NCI-H1417 treated with DMSO at 0.1 percent for 48 hours (cell line): ENCODE data around the gene PSME1.

Experiments
- DNase-seq: peaks from one replicate; lab custom pipeline; 2025; lab: John Stamatoyannopoulos, UW

PSME1 gene

DNA sequence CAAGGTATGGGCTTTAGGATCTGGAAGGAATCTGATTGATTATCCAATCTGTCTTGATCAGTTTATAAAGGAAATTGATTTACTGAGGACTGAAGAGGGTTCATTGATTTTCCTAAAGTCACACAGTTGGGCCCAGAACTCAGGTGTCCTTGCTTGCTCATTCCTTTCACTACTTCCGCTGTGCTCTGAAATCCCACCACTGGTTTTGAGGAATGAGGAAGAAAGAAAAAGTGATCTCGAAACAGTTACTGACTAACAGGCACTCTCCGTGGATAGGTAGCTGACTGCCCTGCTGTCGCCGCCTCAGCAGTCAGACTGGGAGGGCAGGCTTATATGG lies 5.6 kb upstream of the PSME1 start, which contains the start of gene FITM1:
TSS of gene FITM1 (plus strand) at position 280 of the 337 bp plus-strand sequence. CDS start 905 bp downstream, outside the sequence.
- DNase-seq = no peak

DNA sequence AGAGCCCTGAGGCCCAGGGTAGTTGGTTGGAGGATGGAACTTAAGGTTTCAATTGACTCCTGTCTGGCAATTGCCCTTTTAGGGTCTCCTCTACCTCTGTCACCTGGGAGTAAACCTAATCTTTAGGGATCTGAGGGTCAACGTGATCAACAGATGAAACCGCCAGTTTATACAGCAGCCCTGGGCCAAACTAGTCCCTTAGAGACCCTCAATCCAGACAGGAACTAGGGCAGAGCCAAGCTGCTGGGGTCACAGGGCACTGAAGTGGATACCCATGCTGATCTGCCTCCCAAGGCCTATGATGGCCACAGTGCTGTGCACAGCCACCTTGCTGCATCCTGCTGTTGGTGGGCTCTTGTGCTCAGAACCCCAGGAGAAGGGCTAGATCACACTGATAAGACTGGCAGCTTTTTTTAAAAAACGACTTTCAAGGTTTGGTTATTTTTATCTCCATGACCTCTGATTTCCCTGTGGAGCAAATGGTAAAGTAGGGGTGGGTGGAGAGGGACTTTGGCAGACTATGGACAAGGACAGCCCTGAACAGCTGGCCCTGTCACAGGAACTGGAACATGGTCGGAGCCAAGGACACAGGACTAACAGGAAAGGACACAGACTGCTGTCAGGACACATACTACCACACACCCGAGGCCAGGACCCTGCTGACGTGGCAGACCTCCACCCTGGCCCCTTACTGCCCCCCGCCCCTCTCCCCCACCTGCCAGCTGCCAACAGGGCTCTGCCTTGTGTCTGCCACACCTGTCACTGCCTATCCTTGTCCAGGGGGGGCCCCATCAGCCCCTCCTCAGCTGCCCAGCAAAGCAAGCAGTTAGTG lies 5.1 kb upstream of the PSME1 start:
- no peak for DNase-seq

DNA sequence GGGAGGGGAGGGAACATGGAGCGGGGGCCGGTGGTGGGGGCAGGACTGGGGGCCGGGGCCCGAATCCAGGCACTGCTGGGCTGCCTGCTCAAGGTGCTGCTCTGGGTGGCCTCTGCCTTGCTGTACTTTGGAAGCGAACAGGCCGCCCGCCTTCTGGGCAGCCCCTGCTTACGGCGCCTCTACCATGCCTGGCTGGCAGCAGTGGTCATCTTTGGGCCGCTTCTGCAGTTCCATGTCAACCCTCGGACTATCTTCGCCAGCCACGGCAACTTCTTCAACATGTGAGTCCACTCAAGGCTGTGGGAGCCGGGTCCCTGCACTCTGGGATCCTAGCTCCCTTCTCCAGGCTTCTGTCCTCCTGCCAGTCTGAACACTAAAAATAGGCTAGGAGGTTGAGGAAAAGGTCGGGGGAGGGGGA lies 4.4 kb upstream of the PSME1 start:
- no peak for DNase-seq

DNA sequence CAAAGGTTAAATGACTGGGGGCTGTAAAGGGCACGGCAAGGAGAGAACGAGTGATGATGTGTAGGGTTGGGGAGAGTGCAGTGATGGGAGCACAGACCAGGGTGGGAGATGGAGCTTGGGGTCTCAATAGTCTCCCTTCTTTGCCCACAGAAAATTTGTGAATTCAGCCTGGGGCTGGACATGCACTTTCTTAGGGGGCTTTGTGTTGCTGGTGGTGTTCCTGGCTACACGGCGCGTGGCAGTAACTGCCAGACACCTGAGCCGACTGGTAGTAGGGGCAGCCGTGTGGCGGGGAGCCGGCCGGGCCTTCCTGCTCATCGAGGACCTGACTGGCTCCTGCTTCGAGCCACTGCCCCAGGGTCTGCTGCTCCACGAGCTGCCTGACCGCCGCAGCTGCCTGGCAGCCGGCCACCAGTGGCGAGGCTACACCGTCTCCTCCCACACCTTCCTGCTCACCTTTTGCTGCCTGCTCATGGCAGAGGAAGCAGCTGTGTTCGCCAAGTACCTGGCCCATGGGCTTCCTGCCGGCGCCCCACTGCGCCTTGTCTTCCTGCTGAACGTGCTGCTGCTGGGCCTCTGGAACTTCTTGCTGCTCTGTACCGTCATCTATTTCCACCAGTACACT lies 3.8 kb upstream of the PSME1 start:
- no peak for DNase-seq

DNA sequence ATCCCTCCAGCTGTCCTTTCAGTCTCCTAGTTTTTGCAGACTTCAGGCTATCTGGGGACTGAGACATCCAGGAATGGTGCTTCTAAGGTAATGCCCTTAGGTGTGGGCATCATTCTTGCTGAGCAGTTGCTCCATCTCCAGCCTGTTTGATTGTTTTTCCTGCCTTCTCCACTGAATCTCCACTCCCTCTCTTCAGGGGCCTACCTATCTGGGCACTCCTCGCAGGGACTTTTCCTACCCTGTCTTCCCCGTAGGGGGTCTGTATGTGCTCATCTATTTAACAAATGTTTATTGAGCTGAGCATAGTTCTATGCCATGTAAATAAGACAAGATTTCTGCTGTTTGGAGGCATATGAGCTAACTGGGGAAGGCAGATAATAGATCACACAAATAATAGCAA lies 3.0 kb upstream of the PSME1 start:
- no peak for DNase-seq

DNA sequence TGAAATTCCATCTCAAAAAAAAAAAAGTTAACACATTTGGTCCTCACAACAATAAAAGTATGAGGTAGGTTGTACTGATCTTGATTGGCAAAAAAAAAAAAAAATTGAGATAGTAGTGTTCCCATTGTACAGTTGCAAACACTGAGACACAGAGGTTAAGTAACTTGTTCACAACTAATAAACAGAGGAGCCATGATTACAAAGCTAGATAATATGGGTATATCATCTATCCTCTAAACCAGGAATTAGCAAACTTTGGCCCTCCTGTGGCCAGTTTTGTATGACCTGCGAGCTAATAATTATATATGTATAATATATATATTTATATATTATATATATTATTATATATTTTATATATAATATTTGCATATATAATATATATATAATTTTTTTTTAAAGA lies 2.3 kb upstream of the PSME1 start:
- no peak for DNase-seq

DNA sequence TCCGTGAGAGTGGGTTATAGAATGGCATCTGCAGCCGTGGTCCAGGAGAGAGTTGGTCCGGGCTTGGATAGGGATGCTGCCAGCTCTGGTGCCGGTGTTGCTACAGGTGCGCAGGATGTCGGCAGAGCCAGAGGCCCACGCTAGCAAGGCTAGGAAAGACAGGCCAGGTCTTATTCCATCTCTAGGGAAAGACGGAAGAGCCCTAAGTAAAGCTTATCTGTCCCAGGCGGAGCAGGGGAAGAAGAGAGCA lies 485 bp upstream of the PSME1 start:
- no peak for DNase-seq

DNA sequence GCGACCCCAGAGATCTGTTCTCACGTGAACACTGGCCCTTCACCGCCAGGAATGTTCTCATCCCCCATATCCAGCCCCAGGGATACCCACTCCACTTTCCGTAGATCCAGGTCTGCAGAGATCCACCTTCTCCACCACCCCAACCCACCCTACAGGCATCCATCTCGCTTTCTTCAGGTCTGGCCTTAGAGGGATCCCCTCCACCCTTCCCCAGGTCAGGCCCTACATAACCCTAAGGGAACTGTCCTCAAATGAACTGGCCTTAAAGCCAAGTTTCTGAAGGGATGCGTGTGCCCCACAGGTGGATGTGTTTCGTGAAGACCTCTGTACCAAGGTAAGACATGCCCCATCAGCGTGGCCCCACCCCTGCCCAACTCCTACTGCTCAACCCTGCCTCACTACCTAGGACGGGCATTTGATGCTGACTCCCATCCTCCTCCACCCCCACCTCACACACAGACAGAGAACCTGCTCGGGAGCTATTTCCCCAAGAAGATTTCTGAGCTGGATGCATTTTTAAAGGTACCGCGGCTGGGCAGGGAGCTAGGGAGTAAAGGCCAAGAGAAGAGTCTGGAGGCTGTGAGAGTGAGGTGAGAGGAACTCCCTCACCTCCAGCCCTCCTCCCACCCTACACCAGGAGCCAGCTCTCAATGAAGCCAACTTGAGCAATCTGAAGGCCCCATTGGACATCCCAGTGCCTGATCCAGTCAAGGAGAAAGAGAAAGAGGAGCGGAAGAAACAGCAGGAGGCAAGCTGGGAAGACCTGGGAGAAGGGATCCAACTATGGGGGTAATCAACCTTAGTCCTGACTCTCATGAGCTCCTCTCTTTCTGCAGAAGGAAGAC lies 912 bp downstream of the PSME1 start:
- DNase-seq = no peak

DNA sequence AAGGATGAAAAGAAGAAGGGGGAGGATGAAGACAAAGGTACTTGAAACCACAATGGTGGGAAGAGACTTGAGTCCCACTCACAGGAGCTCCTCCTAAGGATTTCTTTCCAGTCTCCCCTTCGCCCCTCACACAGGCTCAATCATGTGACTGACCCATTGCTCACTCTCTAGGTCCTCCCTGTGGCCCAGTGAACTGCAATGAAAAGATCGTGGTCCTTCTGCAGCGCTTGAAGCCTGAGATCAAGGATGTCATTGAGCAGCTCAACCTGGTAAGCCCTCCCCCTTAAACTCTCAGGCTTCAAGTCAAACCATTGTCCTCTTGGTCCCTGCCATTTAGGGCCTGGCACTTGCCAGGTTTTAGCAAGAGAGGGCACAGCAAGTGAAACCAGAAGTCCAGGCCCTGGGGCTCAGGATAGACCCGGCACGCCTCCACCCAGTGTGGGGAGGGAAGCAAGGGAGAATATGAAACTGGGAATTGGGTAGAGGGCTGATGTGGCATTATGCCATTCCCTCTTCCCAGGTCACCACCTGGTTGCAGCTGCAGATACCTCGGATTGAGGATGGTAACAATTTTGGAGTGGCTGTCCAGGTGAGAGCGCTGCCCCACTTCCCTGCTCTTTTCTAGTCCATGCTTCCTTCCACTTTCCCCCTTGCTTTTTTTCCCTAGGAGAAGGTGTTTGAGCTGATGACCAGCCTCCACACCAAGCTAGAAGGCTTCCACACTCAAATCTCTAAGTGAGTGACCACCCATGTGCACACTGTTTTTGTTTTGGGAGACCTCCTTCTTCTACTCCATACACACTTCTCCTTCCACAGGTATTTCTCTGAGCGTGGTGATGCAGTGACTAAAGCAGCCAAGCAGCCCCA lies 1.8 kb downstream of the PSME1 start:
- DNase-seq = no peak

DNA sequence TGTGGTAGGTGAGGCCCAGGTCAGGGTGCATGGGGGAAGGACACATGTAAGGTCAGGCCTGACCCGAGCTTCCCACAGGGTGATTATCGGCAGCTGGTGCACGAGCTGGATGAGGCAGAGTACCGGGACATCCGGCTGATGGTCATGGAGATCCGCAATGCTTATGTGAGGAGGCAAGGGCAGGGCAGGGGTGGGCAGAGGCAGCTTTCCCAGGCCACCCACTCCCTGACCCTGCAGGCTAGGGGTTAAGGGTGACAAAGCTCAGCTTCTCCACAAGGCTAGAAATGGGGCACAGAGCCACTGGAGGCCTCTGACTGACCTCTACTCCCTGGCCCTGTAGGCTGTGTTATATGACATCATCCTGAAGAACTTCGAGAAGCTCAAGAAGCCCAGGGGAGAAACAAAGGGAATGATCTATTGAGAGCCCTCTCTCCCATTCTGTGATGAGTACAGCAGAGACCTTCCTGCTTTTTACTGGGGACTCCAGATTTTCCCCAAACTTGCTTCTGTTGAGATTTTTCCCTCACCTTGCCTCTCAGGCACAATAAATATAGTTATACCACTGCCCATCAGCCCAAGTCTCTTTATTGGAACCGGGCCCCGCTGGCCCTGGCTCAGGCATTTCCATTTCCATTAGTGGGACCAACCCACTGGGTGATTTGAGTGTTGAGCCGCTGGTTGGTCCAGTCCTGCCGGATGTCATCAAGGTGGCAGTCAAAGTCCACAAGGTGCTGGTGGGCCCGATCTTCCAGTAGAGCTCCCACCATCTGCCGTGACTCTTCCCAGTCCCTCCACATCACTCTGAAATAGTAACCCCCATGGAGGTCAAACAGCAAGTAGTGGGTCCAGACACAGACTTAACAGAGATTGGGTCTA lies 2.6 kb downstream of the PSME1 start:
- no peak for DNase-seq

DNA sequence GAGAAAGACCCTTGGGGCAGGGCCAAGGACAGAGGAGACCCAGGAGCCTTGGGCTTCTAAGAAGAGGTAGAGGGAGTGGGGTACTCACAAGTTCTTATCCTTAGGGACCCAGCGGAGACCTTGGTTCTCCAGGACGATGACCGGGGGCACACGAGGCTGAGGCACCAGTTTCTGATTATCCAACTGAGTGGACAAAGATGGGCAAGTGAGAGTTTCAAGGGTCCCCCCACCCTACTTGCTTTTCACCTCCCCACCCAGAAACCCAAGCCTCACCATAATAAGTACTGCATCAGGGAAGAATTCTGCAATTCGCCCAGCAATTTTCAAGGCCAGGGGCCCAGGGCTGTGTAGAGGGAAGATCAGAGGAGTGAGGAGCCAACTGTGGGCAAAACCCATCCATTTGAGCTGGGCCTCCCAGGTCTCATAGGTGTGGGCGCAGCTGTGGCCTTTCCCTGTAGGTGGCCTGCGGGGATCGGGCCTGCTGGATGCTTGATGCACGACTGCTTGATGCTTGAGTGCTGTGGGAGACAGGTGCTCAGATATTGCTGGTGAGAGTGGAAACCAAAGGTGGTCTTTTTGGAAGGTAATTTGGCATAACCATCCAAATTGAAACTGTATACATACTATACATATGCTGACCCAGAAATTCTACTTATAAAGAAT lies 3.4 kb downstream of the PSME1 start:
- no peak for DNase-seq

DNA sequence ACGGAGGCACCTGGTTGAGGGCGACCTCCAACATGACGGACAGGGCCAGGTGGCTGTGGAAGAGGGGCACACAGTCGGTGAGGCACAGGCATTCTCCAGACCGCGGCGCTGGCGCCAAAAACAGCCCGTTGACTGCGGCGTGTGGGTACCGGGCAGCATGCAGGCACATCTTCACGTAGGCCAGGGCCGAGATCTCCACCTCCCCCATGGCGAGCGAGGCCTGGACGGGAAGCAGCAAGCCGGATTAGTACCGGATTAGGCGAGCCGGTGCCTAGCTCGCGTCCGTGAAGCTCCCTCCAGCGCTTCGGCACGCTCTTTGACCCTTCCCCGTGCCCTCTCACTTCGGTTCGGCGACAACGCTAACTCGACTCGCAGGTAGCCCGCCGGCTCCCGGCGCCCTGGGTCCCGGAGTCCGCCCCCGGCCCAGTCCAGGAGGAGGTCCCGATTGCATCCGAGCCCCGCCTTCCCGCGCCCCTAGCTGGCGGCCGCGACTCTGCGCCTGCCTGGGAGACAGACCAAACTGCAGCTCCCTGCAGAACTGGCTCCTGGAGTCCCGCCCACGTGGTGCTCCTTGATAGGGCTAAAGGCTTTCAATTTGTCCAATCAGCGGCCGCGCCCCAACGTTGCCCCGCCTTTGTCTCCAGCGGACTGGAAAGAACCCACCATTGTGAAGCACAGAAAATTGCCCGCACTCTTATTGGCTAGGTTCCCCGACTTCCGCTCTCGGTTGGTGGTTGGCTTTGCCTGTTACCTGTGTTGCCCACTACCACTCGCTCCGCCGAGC lies 5.3 kb downstream of the PSME1 start, which contains the start of gene EMC9:
TSS of gene EMC9 (minus strand) at position 495 of the 784 bp plus-strand sequence. CDS start at position 208, 287 bp downstream.
- DNase-seq = peak; percentile 98

DNA sequence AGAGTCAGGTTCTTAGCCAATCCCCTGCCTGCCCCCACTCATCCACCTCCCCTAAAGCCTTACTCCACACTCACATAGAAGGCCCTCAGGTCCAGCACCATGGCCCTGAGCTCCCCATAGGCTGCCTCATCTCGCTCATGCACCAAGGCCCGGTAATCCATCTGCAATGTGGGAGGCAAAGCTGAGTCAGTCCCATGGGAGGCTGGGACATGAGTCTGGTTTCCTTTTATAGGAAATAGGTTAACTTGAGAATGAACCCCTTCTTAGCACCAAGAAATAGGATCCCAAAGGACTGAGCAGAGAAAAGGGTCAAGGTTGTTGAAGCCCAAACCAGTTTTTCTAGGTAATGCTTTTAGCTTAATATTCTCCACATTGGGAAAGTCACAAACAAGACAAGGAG lies 7.5 kb downstream of the PSME1 start:
- no peak for DNase-seq

DNA sequence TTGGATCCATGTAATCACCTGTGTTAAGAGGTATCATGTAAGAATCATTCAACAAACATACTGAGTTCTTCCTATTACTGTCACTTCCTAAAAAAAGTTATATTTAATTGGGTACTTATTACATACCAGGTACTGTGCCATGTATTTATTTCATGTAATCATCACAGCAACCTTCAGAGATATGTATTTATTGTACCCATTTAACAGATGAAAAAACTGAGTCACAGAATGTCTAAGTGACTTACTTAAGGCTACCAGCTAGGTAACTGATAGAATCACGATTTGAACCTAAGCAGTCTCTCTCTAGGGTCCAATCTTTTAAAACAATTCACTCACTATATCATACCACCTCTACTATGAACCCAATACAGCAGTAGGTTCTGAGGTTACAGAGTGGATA lies 8.5 kb downstream of the PSME1 start:
- no peak for DNase-seq

DNA sequence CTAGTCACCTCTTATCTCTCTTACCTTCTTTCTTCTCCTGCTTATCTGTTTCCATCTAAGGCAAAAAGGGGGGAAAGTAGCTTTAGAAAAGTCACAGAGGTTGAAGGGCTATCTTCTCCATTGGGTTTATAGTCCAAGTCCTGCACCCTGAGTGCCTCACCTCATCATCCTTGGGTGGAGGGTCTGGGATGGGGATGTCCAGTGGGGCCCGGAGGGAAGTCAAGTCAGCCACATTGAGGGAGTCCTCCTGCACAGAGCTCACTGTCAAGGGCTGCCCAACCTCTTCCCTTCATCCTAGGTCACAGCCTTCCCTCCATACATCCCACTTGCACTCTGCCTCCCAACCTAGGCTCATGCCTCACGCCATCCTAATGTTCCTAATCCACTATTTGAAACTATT lies 9.2 kb downstream of the PSME1 start:
- DNase-seq = no peak

DNA sequence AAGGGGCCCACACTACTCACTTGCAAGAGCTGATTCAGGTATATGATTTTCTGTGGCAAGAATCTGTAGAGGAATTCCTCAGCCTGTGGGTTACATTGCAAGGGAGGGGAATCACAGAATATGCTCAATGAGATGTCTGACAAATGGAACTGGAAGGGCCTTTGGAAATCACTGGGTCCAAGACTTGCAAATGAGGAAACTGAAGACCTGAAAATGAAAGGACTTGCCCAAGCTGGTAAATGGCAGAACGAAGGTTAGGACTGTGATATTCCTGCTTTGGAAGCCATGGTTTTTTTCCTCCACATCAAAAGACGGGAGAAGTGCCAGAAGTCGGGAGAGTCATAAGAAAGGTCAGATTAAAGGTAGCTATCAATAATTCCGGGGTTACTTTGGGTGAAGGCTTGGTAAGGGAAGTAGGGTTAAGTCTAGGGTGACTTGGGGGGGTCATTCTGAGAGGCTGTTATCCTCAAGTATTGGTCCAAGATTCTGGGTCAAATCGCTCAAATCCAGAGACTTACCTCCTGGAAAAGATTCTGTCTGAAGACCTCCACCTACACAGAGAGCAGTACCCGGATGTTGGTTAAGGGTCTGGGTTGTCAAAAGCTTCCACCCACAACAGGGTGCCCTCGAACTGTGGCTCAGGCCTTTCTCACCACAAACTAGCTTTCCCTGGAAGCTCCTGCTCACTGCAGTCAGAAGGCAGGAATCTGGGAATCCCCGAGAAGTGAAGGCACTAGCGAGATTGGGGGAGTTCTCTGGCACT lies 9.9 kb downstream of the PSME1 start:
- DNase-seq = no peak

DNA sequence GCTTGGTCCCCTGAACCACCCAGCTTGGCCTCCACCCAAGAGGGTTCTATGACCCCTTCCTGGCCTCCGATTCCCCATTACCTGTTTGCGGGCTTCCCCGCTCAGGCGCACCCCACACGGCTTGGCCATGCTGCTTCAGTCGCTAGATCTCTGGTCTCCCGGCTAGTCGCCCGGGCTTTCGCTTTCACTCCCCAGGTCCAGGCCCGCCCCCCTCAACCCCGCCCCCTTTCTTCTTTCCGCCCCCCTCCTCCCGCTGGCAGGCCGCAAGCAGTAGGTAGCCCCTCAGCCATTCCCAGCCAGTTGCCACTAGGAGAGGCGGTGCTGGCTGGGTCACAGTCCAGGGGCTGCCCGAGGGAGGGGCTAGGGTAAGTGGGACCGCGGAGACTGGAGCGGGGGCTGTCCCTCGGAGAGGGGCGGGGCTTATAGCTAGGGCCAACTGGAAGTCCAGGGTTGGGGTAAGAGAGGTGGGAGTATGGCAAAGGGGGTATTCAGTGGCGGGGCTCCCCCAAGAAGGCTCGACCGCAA lies 10.5 kb downstream of the PSME1 start, which contains the start of gene PSME2:
TSS of gene PSME2 (minus strand) at position 158 of the 525 bp plus-strand sequence. CDS start at position 129, 29 bp downstream.
- DNase-seq = peak; percentile 89

DNA sequence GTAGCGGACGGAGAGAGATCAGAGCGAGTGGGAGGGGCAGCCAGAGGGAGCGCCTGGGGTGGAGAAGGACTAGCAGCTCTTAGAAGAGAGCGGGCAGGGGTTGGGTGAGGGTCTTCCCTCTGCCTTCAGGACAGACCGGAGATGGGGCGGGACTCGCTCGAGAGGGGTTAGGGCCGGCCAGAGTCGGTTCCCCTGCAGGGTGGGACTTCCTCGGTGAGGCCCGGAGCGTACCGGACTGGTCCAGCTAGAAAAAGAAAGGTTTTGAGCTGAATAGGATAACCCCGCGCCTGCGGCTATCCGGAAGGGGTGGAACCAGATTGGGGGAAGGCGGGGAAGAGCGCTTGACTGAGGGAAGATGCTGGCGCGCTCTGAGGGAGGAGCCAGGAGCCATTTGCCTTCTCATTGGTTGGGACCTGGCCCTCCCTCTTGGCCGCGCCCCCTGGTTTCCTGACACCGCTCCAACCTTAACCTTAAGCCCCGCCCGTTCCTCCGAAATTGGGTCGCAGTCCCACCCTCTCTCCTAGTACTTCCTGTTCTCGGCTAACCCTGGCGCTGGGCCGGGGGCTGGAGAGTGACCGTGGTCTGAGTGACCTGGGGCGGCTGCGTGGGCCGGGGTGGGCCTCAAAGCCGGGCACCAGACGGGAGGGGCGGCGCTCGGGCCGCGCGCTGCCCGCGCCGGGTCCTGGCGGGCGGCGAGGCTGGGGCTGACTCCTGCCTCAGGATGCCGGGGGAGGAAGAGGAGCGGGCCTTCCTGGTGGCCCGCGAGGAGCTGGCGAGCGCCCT lies 11.2 kb downstream of the PSME1 start, which contains the start of gene RNF31:
TSS of gene RNF31 (plus strand) at position 521 of the 783 bp plus-strand sequence. CDS start at position 722, 201 bp downstream.
- peak; percentile 90 for DNase-seq
